ENCODE results near the gene DGKD.

DGKD gene

GRCh38 chr2:233341296-233341695 lies 13.0 kb upstream of the DGKD start:
- no peak overlapping the region for H3K4me3 ChIP-seq (ENCODE audit: low read length)
- H3K9ac ChIP-seq (ENCODE audit: low read length): no peak overlapping the region
- no peaks in the 10 kb centered on the region for H3K79me2 ChIP-seq (ENCODE audit: low read length)
- no peaks in the 10 kb centered on the region for H3K9me3 ChIP-seq (ENCODE audit: insufficient read depth, low read length)
- H3K27ac ChIP-seq (ENCODE audit: low read length): no peak overlapping the region
- no peaks in the 10 kb centered on the region for H3K27me3 ChIP-seq (ENCODE audit: low read depth, low read length)
- TF ChIP-seq CTCF (IDR thresholded peaks at IDR 0.05; ENCODE audit: low read depth, low read length): no peak
- H4K20me1 ChIP-seq (ENCODE audit: insufficient read depth, low read length): no peaks in the 10 kb centered on the region
- H3K4me2 ChIP-seq (ENCODE audit: low read length): no peak overlapping the region
- no peaks in the 10 kb centered on the region for H3K4me1 ChIP-seq (ENCODE audit: low read length)
- H3K36me3 ChIP-seq (replicated peaks; ENCODE audit: low read depth, low read length): no peaks in the 10 kb centered on the region
- H2AFZ ChIP-seq (ENCODE audit: low read depth, low read length): no peak overlapping the region

- H4K20me1 ChIP-seq (ENCODE audit: insufficient read depth, low read length): no peaks in the 10 kb centered on the region
- H3K27me3 ChIP-seq (ENCODE audit: low read depth, low read length): no peaks in the 10 kb centered on the region
- no peak overlapping the region for H2AFZ ChIP-seq (ENCODE audit: low read depth, low read length)
- H3K4me2 ChIP-seq (ENCODE audit: low read length): no peak overlapping the region
- no peaks in the 10 kb centered on the region for H3K4me1 ChIP-seq (ENCODE audit: low read length)
- no peaks in the 10 kb centered on the region for H3K9me3 ChIP-seq (ENCODE audit: insufficient read depth, low read length)
- no peaks in the 10 kb centered on the region for H3K79me2 ChIP-seq (ENCODE audit: low read length)
- H3K4me3 ChIP-seq (ENCODE audit: low read length): no peak overlapping the region
- TF ChIP-seq CTCF (IDR thresholded peaks at IDR 0.05; ENCODE audit: low read depth, low read length) (no peak), EZH2phosphoT487 (IDR thresholded peaks at IDR 0.05; ENCODE audit: low read depth) (no peak)
- no peak overlapping the region for H3K9ac ChIP-seq (ENCODE audit: low read length)
- no peak overlapping the region for H3K27ac ChIP-seq (ENCODE audit: low read length)
- no peaks in the 10 kb centered on the region for H3K36me3 ChIP-seq (replicated peaks; ENCODE audit: low read depth, low read length)
These were observed 12.0 kb upstream of the DGKD start for GRCh38 chr2:233342301-233342700.

GRCh38 chr2:233343171-233343705 lies 11.1 kb upstream of the DGKD start:
- Histone ChIP-seq H3K4me3 (ENCODE audit: low read length) (no peak overlapping the region), H3K4me1 (ENCODE audit: low read length) (no peaks in the 10 kb centered on the region), H4K20me1 (ENCODE audit: insufficient read depth, low read length) (no peaks in the 10 kb centered on the region), H3K9me3 (ENCODE audit: insufficient read depth, low read length) (no peaks in the 10 kb centered on the region), H3K36me3 (replicated peaks; ENCODE audit: low read depth, low read length) (no peaks in the 10 kb centered on the region), H3K27me3 (ENCODE audit: low read depth, low read length) (no peaks in the 10 kb centered on the region), H3K27ac (ENCODE audit: low read length) (no peak overlapping the region), H3K9ac (ENCODE audit: low read length) (no peak overlapping the region), H3K79me2 (ENCODE audit: low read length) (no peaks in the 10 kb centered on the region), H3K4me2 (ENCODE audit: low read length) (no peak overlapping the region), H2AFZ (ENCODE audit: low read depth, low read length) (no peak overlapping the region)
- TF ChIP-seq CTCF (IDR thresholded peaks at IDR 0.05; ENCODE audit: low read depth, low read length) (no peak), EZH2phosphoT487 (IDR thresholded peaks at IDR 0.05; ENCODE audit: low read depth) (no peak)

GRCh38 chr2:233346376-233346775 lies 7.9 kb upstream of the DGKD start:
- H3K9ac ChIP-seq (ENCODE audit: low read length): no peak overlapping the region
- no peak overlapping the region for H2AFZ ChIP-seq (ENCODE audit: low read depth, low read length)
- peaks cover 10% of the 10 kb centered on the region for H3K4me1 ChIP-seq (ENCODE audit: low read length)
- H3K9me3 ChIP-seq (ENCODE audit: insufficient read depth, low read length): no peaks in the 10 kb centered on the region
- no peak overlapping the region for H3K4me3 ChIP-seq (ENCODE audit: low read length)
- H3K36me3 ChIP-seq (replicated peaks; ENCODE audit: low read depth, low read length): no peaks in the 10 kb centered on the region
- no peaks in the 10 kb centered on the region for H4K20me1 ChIP-seq (ENCODE audit: insufficient read depth, low read length)
- H3K27me3 ChIP-seq (ENCODE audit: low read depth, low read length): no peaks in the 10 kb centered on the region
- no peak overlapping the region for H3K4me2 ChIP-seq (ENCODE audit: low read length)
- no peak for TF ChIP-seq CTCF (IDR thresholded peaks at IDR 0.05; ENCODE audit: low read depth, low read length)
- no peak overlapping the region for H3K27ac ChIP-seq (ENCODE audit: low read length)
- H3K79me2 ChIP-seq (ENCODE audit: low read length): no peaks in the 10 kb centered on the region

Measured in OCI-LY3 (cell line).